GM12878 (cell line): ENCODE measurements around the gene NUFIP1. TPM values are rescaled to one million over a fixed set of nuclear protein-coding genes. Genes with fewer than 3 reads are reported as not detected.

ENCODE experiments used
- ATAC-seq: fragments of 200-7000 bp; cut with Tn5 transposase; 3 replicates; pipeline ENCODE4 v1.9.1; 2020; ENCODE audit warnings: mild to moderate bottlenecking, moderate library complexity
- BruUV-seq: library from RNA; stranded (reverse); fragments of 400-500 nt; replicated peaks from 2 replicates; lab custom pipeline; 2021; lab: Mats Ljungman, UMichigan
- CTCF ChIA-PET: fragments of 300-600 bp; sonication (Branson Sonifier 250); formaldehyde crosslinking; extraction: SDS; loops from one replicate; lab custom pipeline; 2021; ENCODE audit warnings: inconsistent platforms; lab: Yijun Ruan, JAX
- POLR2A ChIA-PET: fragments of 350-600 bp; formaldehyde crosslinking; extraction: SDS; loops from one replicate; lab custom pipeline; 2021; ENCODE audit warnings: inconsistent platforms; lab: Charles Lee
- RAD21 ChIA-PET: fragments of 300-600 bp; sonication (Branson Sonifier 250); formaldehyde crosslinking; loops from one replicate; lab custom pipeline; 2023; ENCODE audit warnings: antibody characterized with exemption; ENCODE audit not compliant: unreplicated experiment; lab: Charles Lee
- SMC1A ChIA-PET: fragments of 300-600 bp; sonication (Branson Sonifier 250); formaldehyde crosslinking; loops from one replicate; lab custom pipeline; 2023; ENCODE audit not compliant: unreplicated experiment, uncharacterized antibody; lab: Charles Lee
- DNase-seq: peaks from one replicate; pipeline ENCODE4 v3.0.0-alpha.2; 2011; ENCODE audit warnings: low read depth, low spot score
- FAIRE-seq: peaks from 3 replicates; lab custom pipeline; 2011; peaks lifted over from hg19 to GRCh38; lab: Jason Lieb, UNC
- H2AFZ ChIP-seq: 2 replicates; pipeline ENCODE4 v1.6.0; 2011; ENCODE audit warnings: low read depth, low read length, control low read depth; ENCODE audit not compliant: control insufficient read depth
- H3K27ac ChIP-seq: 2 replicates; pipeline ENCODE4 v1.5.1; 2011; ENCODE audit warnings: control low read depth; ENCODE audit not compliant: control insufficient read depth, insufficient read depth
- H3K27me3 ChIP-seq, 2 experiments: replicated peaks in 1 of 2; 2 replicates each; pipeline versions ENCODE4 v1.6.0 to v1.6.1; 2011; ENCODE audit warnings: low read length in 1 of 2; ENCODE audit not compliant: control insufficient read depth in 2 of 2, insufficient read depth in 2 of 2
- H3K36me3 ChIP-seq, 2 experiments: 2 replicates each; pipeline ENCODE4 v1.5.1; 2011; ENCODE audit warnings: low read length in 1 of 2; ENCODE audit not compliant: control insufficient read depth in 2 of 2, insufficient read depth in 2 of 2
- H3K4me1 ChIP-seq: 2 replicates; pipeline ENCODE4 v1.6.1; 2011; ENCODE audit warnings: mild to moderate bottlenecking, low read length, moderate library complexity, mixed read lengths; ENCODE audit not compliant: control insufficient read depth, insufficient read depth
- H3K4me2 ChIP-seq: 2 replicates; pipeline ENCODE4 v1.6.0; 2011; ENCODE audit warnings: control low read depth; ENCODE audit not compliant: control insufficient read depth, insufficient read depth
- H3K4me3 ChIP-seq: fragments of 200-600 bp; sonication (generic); 2 replicates; pipeline ENCODE4 v1.5.1; 2016
- H3K79me2 ChIP-seq: 2 replicates; pipeline ENCODE4 v1.6.0; 2011; ENCODE audit warnings: low read length; ENCODE audit not compliant: control insufficient read depth, insufficient read depth
- H3K9ac ChIP-seq: 2 replicates; pipeline ENCODE4 v1.8.0; 2011; ENCODE audit warnings: low read length, control low read depth, mixed read lengths; ENCODE audit not compliant: control insufficient read depth, insufficient read depth
- H3K9me3 ChIP-seq: replicated peaks from 3 replicates; pipeline ENCODE4 v1.5.1; 2011; ENCODE audit warnings: mild to moderate bottlenecking, low read length; ENCODE audit not compliant: control insufficient read depth, insufficient read depth
- H4K20me1 ChIP-seq: 2 replicates; pipeline ENCODE4 v1.6.0; 2011; ENCODE audit not compliant: control insufficient read depth, insufficient read depth
- BACH1 ChIP-seq: fragments of 450-650 bp; IDR thresholded peaks from 2 replicates; pipeline ENCODE4 v1.6.1; 2017; ENCODE audit warnings: mild to moderate bottlenecking, borderline replicate concordance
- BHLHE40 ChIP-seq, 2 experiments: fragments of 450-650 bp in 1 of 2; IDR thresholded peaks; 2 replicates each; pipeline ENCODE4 v1.6.1; 2011 to 2017; ENCODE audit warnings: low read depth in 2 of 2, borderline replicate concordance in 1 of 2, improper control_type of control experiment in 1 of 2, low read length in 1 of 2, mild to moderate bottlenecking in 1 of 2
- BMI1 ChIP-seq: fragments of 450-650 bp; IDR thresholded peaks from 2 replicates; pipeline ENCODE4 v1.6.1; 2016; ENCODE audit warnings: mild to moderate bottlenecking, moderate library complexity, borderline replicate concordance
- CREM ChIP-seq: IDR thresholded peaks from 2 replicates; pipeline ENCODE4 v1.6.1; 2014; ENCODE audit warnings: antibody characterized with exemption, low read depth
- DPF2 ChIP-seq: fragments of 450-650 bp; IDR thresholded peaks from 2 replicates; pipeline ENCODE4 v1.6.1; 2017; ENCODE audit warnings: mild to moderate bottlenecking
- HDAC2 ChIP-seq: fragments of 200-600 bp; sonication (generic); IDR thresholded peaks from 2 replicates; pipeline ENCODE4 v1.6.1; 2017
- IRF4 ChIP-seq: IDR thresholded peaks from 2 replicates; pipeline ENCODE4 v1.6.1; 2011; ENCODE audit warnings: low read depth, low read length
- NFXL1 ChIP-seq: fragments of 450-650 bp; IDR thresholded peaks from 2 replicates; pipeline ENCODE4 v1.6.1; 2017; ENCODE audit warnings: antibody characterized with exemption, mild to moderate bottlenecking, borderline replicate concordance
- NRF1 ChIP-seq: conservative IDR thresholded peaks from 2 replicates; pipeline ENCODE4 v1.6.1; 2011; ENCODE audit warnings: mild to moderate bottlenecking, low read depth, low read length, improper control_type of control experiment
- TCF7 ChIP-seq: IDR thresholded peaks from 2 replicates; pipeline ENCODE4 v1.6.1; 2014; ENCODE audit warnings: antibody characterized with exemption, borderline replicate concordance
- WRNIP1 ChIP-seq: IDR thresholded peaks from 2 replicates; pipeline ENCODE4 v1.6.1; 2011; ENCODE audit warnings: low read depth, low read length, improper control_type of control experiment, borderline replicate concordance
- ZSCAN29 ChIP-seq: fragments of 450-650 bp; IDR thresholded peaks from 2 replicates; pipeline ENCODE4 v1.6.1; 2017; ENCODE audit warnings: mild to moderate bottlenecking, moderate library complexity
- WGBS: methylation state at CpG from one replicate; pipeline ENCODE4 v1.1.6; 2016; ENCODE audit warnings: low lambda C conversion rate; ENCODE audit not compliant: insufficient replicate concordance, insufficient coverage; ENCODE audit errors: missing lambda C conversion rate; 5-methylcytosine and 5-hydroxymethylcytosine counted together
- in situ Hi-C: fragments of 300-500 bp; cut with MboI; formaldehyde crosslinking; loops from 9 replicates; pipeline ENCODE4 v1.14.3; 2018; ENCODE audit warnings: mixed read lengths
- intact Hi-C: fragments of 100-400 bp; cut with micrococcal nuclease; formaldehyde crosslinking; loops from one replicate; pipeline ENCODE4 v1.14.2; 2022; ENCODE audit not compliant: unreplicated experiment
- polyA plus RNA-seq, 11 experiments: library from polyadenylated mRNA; depleted of rRNA in 4 of 11; unstranded in 6 of 11; stranded (reverse) in 5 of 11; fragments of >200 nt; fragmentation: Nextera tagmentation in 4 of 11; fragmentation: Illumina TruSeq in 1 of 11; extraction: Ambion mirVana in 4 of 11; extraction: Trizol in 1 of 11; gene quantifications; 1 replicate in 1 of 11; 2 replicates in 10 of 11; pipeline versions ENCODE4 v1.2.1 to v1.2.3, GENCODE V29; 2011 to 2016; ENCODE audit warnings: inconsistent platforms in 2 of 11, missing spikeins in 2 of 11, low read depth in 1 of 11
- total RNA-seq, 4 experiments: library from RNA; depleted of rRNA in 3 of 4; stranded (reverse); fragments of >200 nt in 3 of 4; fragmentation: Illumina TruSeq in 1 of 4; extraction: Trizol in 1 of 4; gene quantifications; 2 replicates each; pipeline versions ENCODE4 v1.2.1 to v1.2.3, GENCODE V29; 2013 to 2021
- TF ChIP-seq, protein P1 (sequence below): fragments of 450-650 bp; formaldehyde crosslinking; IDR thresholded peaks from 2 replicates; pipeline ENCODE4 v1.5.0; 2022; ENCODE audit warnings: mild to moderate bottlenecking, missing genetic modification characterization
- TF ChIP-seq, protein P2 (sequence below): IDR thresholded peaks from 2 replicates; pipeline ENCODE4 v1.6.1; 2012; ENCODE audit warnings: low read depth, low read length, improper control_type of control experiment
- TF ChIP-seq, protein P3 (sequence below), 3 experiments: IDR thresholded peaks in 2 of 3; conservative IDR thresholded peaks in 1 of 3; 2 replicates each; pipeline ENCODE4 v1.5.1; 2011; ENCODE audit warnings: low read depth in 3 of 3, low read length in 3 of 3, mild to moderate bottlenecking in 3 of 3, control low read depth in 2 of 3, moderate library complexity in 2 of 3, inconsistent platforms in 1 of 3, mixed read lengths in 1 of 3; ENCODE audit not compliant: control insufficient read depth in 2 of 3, insufficient read depth in 1 of 3; ENCODE audit errors: extremely low read depth in 1 of 3

NUFIP1 gene
- total and polyA plus RNA-seq, 10 of the 15 experiments (the other 5 are each of a cell fraction or from before 2014, with no cell fraction given), result 2.5 to 11.2 (median 7.0) TPM

DNA sequence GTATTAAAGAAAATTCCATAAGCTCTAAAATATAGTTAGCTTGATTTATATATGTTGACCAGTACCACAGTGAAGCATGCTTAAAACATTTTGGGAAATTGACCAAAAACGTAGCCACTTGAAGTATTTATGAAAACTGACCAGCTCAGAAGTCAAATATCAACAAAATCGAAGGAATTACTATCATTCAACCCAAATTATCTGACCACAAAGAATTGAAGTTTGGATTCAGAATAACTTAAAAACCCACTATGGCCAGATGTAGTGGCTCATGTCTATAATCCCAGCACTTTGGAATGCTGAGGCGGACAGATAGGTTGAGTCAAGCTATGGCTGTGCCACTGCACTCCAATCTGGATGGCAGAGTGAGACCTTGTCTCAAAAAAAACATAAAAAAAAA is 32.0 kb upstream of the NUFIP1 start:
- Histone ChIP-seq H3K27me3 (no peaks in the 10 kb centered on the region), H3K36me3 (peaks cover 0 to 6% of the 10 kb centered on the region in 2 experiments; a peak in 2 of 4 replicates), H4K20me1 (no peaks in the 10 kb centered on the region), H3K4me3 (no peak overlapping the region), H3K9ac (no peak overlapping the region), H3K9me3 (no peaks in the 10 kb centered on the region), H3K4me1 (no peaks in the 10 kb centered on the region), H3K79me2 (no peaks in the 10 kb centered on the region), H3K27ac (no peak overlapping the region), H2AFZ (no peak overlapping the region), H3K4me2 (no peak overlapping the region)
- no TSS peak for BruUV-seq
- ChIA-PET RAD21 (no interaction called here), CTCF (interaction anchor here (0.7 to 2.2 kb wide), 2 partner anchors 287 to 537 kb away, joined by 3 to 7 read pairs; no protein-coding TSS in a partner anchor), SMC1A (interaction anchor here (0.7 kb wide), 1 partner anchor 9 kb away, joined by 3 read pairs; no protein-coding TSS in a partner anchor), POLR2A (interaction anchor here (0.5 to 1.1 kb wide), 2 partner anchors 17 to 1842 kb away, joined by 3 to 4 read pairs; no protein-coding TSS in a partner anchor)
- DNase-seq, result no peak
- in situ Hi-C loops (no loop called here), intact Hi-C loops (no loop called here)
- FAIRE-seq, result no peak
- WGBS, result 68% methylated on average over 3 of the region's 3 CpGs
- ATAC-seq, result no peak
- TF ChIP-seq, protein P1, sequence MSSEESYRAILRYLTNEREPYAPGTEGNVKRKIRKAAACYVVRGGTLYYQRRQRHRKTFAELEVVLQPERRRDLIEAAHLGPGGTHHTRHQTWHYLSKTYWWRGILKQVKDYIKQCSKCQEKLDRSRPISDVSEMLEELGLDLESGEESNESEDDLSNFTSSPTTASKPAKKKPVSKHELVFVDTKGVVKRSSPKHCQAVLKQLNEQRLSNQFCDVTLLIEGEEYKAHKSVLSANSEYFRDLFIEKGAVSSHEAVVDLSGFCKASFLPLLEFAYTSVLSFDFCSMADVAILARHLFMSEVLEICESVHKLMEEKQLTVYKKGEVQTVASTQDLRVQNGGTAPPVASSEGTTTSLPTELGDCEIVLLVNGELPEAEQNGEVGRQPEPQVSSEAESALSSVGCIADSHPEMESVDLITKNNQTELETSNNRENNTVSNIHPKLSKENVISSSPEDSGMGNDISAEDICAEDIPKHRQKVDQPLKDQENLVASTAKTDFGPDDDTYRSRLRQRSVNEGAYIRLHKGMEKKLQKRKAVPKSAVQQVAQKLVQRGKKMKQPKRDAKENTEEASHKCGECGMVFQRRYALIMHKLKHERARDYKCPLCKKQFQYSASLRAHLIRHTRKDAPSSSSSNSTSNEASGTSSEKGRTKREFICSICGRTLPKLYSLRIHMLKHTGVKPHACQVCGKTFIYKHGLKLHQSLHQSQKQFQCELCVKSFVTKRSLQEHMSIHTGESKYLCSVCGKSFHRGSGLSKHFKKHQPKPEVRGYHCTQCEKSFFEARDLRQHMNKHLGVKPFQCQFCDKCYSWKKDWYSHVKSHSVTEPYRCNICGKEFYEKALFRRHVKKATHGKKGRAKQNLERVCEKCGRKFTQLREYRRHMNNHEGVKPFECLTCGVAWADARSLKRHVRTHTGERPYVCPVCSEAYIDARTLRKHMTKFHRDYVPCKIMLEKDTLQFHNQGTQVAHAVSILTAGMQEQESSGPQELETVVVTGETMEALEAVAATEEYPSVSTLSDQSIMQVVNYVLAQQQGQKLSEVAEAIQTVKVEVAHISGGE, result no peak
- no peak for TF ChIP-seq HDAC2
- no peak for TF ChIP-seq BHLHE40 (IDR thresholded peaks at IDR 0.05; ENCODE audit: borderline replicate concordance in 1 of 2, low read depth in 2 of 2, low read length in 1 of 2)
- TF ChIP-seq, protein P2, sequence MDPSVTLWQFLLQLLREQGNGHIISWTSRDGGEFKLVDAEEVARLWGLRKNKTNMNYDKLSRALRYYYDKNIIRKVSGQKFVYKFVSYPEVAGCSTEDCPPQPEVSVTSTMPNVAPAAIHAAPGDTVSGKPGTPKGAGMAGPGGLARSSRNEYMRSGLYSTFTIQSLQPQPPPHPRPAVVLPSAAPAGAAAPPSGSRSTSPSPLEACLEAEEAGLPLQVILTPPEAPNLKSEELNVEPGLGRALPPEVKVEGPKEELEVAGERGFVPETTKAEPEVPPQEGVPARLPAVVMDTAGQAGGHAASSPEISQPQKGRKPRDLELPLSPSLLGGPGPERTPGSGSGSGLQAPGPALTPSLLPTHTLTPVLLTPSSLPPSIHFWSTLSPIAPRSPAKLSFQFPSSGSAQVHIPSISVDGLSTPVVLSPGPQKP, result no peak
- TF ChIP-seq ZSCAN29, result no peak
- TF ChIP-seq WRNIP1, result no peak
- TF ChIP-seq DPF2, result no peak
- no peak for TF ChIP-seq BMI1
- no peak for TF ChIP-seq NFXL1
- no peak for TF ChIP-seq BACH1
- no peak for TF ChIP-seq IRF4
- TF ChIP-seq, protein P3, sequence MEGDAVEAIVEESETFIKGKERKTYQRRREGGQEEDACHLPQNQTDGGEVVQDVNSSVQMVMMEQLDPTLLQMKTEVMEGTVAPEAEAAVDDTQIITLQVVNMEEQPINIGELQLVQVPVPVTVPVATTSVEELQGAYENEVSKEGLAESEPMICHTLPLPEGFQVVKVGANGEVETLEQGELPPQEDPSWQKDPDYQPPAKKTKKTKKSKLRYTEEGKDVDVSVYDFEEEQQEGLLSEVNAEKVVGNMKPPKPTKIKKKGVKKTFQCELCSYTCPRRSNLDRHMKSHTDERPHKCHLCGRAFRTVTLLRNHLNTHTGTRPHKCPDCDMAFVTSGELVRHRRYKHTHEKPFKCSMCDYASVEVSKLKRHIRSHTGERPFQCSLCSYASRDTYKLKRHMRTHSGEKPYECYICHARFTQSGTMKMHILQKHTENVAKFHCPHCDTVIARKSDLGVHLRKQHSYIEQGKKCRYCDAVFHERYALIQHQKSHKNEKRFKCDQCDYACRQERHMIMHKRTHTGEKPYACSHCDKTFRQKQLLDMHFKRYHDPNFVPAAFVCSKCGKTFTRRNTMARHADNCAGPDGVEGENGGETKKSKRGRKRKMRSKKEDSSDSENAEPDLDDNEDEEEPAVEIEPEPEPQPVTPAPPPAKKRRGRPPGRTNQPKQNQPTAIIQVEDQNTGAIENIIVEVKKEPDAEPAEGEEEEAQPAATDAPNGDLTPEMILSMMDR (IDR thresholded peaks at IDR 0.05 in 2 of 3, conservative IDR thresholded peaks at IDR 0.05 in 1 of 3; ENCODE audit: control insufficient read depth in 2 of 3, extremely low read depth in 1 of 3, insufficient read depth in 1 of 3, low read depth in 3 of 3, low read length in 3 of 3), result no peak
- TF ChIP-seq TCF7, result no peak
- TF ChIP-seq CREM, result no peak
- TF ChIP-seq NRF1, result no peak
